T-helper 2 cell treated with Interferon-gamma antibody and Interleukin-4, amounts not matched to agents 5 μg/mL and 100 μg/mL, for 36 hours (primary cell): Measurements from ENCODE around the gene ST6GALNAC2.

Source experiments
- DNase-seq: peaks from one replicate; pipeline ENCODE4 v3.0.0; 2021; ENCODE audit warnings: low spot score
- H3K27ac Mint-ChIP-seq: one replicate; pipeline ENCODE4 v1.8.0; 2021; ENCODE audit warnings: mild to moderate bottlenecking, mixed read lengths
- H3K27me3 Mint-ChIP-seq: one replicate; pipeline ENCODE4 v1.8.0; 2021; ENCODE audit warnings: low read depth, mixed read lengths
- H3K36me3 Mint-ChIP-seq: one replicate; pipeline ENCODE4 v1.8.0; 2021; ENCODE audit warnings: low read depth, mixed read lengths
- H3K4me1 Mint-ChIP-seq: one replicate; pipeline ENCODE4 v1.8.0; 2021; ENCODE audit warnings: low read depth, mixed read lengths
- H3K4me3 Mint-ChIP-seq: one replicate; pipeline ENCODE4 v1.8.0; 2022; ENCODE audit warnings: mild to moderate bottlenecking, moderate library complexity, mixed read lengths
- H3K9me3 Mint-ChIP-seq: one replicate; pipeline ENCODE4 v1.8.0; 2021; ENCODE audit warnings: mixed read lengths

The ST6GALNAC2 gene

GRCh38 chr17:76586741-76587487 is 1.3 kb upstream of the ST6GALNAC2 start:
- Mint-ChIP-seq H3K4me1 (no peaks in the 10 kb centered on the region), H3K27ac (no peak overlapping the region), H3K9me3 (no peaks in the 10 kb centered on the region), H3K36me3 (no peaks in the 10 kb centered on the region), H3K27me3 (peaks cover 73% of the 10 kb centered on the region), H3K4me3 (no peak overlapping the region)
- DNase-seq: no peak

DNA sequence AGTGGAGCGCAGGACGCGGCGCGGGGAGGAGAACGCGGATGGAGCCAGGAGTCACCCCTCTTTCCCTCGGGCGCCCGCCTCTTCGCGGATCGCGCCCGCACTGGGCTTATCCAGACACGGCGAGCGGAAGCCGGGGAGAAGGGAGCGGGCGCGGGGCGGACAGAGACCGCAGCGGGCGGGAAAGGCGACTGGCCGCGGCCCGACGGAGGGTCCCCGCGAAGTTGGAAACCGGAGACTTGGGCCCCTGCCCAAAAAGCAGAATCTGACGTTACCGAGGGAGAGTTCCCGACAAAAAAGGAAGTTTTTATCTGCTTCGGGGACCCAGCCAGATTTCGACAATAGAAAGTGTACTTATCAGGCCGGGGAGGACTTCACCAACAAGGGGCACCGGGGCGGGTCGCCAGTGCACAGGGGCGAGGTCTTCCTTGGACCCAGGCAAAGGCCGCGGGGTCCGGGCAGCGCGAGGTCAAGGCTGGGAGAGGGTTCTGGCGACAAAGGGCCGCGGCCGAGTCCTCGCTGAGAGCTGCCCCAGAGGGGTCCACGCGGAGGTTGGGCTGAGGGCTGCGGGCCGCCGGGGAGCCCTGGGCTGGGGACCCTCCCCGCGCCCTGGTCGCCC is 519 bp downstream of the ST6GALNAC2 start:
- H3K4me1 Mint-ChIP-seq: no peaks in the 10 kb centered on the region

GRCh38 chr17:76584427-76585032 is 1.1 kb downstream of the ST6GALNAC2 start:
- Mint-ChIP-seq H3K4me1 (peaks cover 4% of the 10 kb centered on the region), H3K36me3 (no peaks in the 10 kb centered on the region), H3K27ac (no peak overlapping the region), H3K4me3 (peak overlapping the region; percentile 63), H3K27me3 (peaks cover 64% of the 10 kb centered on the region), H3K9me3 (no peaks in the 10 kb centered on the region)
- DNase-seq: no peak

More for the DNA sequence above, 519 bp downstream of the ST6GALNAC2 start:
- no peaks in the 10 kb centered on the region for H3K36me3 Mint-ChIP-seq
- H3K27me3 Mint-ChIP-seq: peaks cover 70% of the 10 kb centered on the region
- no peak for DNase-seq
- H3K27ac Mint-ChIP-seq: no peak overlapping the region
- no peaks in the 10 kb centered on the region for H3K9me3 Mint-ChIP-seq
- H3K4me3 Mint-ChIP-seq: peak overlapping the region; percentile 63

- Mint-ChIP-seq H3K27me3 (peaks cover 48% of the 10 kb centered on the region), H3K36me3 (no peaks in the 10 kb centered on the region), H3K27ac (no peak overlapping the region), H3K4me3 (no peak overlapping the region), H3K4me1 (peaks cover 6% of the 10 kb centered on the region), H3K9me3 (no peaks in the 10 kb centered on the region)
- DNase-seq: no peak
Observed at GRCh38 chr17:76582660-76583059, 3.0 kb downstream of the ST6GALNAC2 start.

GRCh38 chr17:76581515-76581914 is 4.1 kb downstream of the ST6GALNAC2 start:
- no peak overlapping the region for H3K4me3 Mint-ChIP-seq
- H3K36me3 Mint-ChIP-seq: no peaks in the 10 kb centered on the region
- DNase-seq: no peak
- peaks cover 37% of the 10 kb centered on the region for H3K27me3 Mint-ChIP-seq
- H3K27ac Mint-ChIP-seq: no peak overlapping the region
- peaks cover 6% of the 10 kb centered on the region for H3K4me1 Mint-ChIP-seq
- H3K9me3 Mint-ChIP-seq: no peaks in the 10 kb centered on the region

GRCh38 chr17:76579281-76579680 is 6.4 kb downstream of the ST6GALNAC2 start:
- H3K36me3 Mint-ChIP-seq: no peaks in the 10 kb centered on the region

GRCh38 chr17:76578376-76578775 is 7.3 kb downstream of the ST6GALNAC2 start:
- Mint-ChIP-seq H3K27me3 (peaks cover 13% of the 10 kb centered on the region), H3K4me3 (no peak overlapping the region), H3K36me3 (no peaks in the 10 kb centered on the region), H3K9me3 (no peaks in the 10 kb centered on the region), H3K27ac (no peak overlapping the region), H3K4me1 (peaks cover 6% of the 10 kb centered on the region)
- DNase-seq: no peak

More at GRCh38 chr17:76579281-76579680, 6.4 kb downstream of the ST6GALNAC2 start:
- Mint-ChIP-seq H3K4me1 (peaks cover 6% of the 10 kb centered on the region), H3K4me3 (no peak overlapping the region), H3K27me3 (peaks cover 22% of the 10 kb centered on the region), H3K9me3 (no peaks in the 10 kb centered on the region), H3K27ac (no peak overlapping the region)
- DNase-seq: no peak

DNA sequence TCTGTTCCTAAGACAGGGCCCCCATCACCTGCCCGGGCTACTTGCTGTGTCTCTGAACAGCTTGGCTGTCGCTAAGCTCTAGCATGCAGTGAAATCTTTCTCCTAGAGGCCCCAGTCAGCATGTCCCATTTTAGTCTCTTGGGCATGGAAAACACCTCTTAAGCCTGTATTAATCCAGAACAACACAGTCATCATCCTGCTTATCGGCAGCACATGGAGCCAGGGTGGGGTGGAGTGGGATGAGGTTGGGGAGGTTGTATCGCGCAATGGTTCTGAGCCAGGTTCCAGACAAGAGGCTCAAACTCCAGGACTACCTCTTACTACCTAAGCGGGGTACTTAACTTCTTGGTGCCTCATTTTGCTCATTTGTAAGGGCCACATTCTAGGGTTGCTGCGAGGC is 7.8 kb downstream of the ST6GALNAC2 start:
- H3K36me3 Mint-ChIP-seq: no peaks in the 10 kb centered on the region
- H3K27me3 Mint-ChIP-seq: peaks cover 9% of the 10 kb centered on the region
- peaks cover 6% of the 10 kb centered on the region for H3K4me1 Mint-ChIP-seq
- no peak for DNase-seq
- H3K27ac Mint-ChIP-seq: no peak overlapping the region
- no peaks in the 10 kb centered on the region for H3K9me3 Mint-ChIP-seq
- H3K4me3 Mint-ChIP-seq: no peak overlapping the region

GRCh38 chr17:76576189-76576588 is 9.5 kb downstream of the ST6GALNAC2 start:
- no peaks in the 10 kb centered on the region for H3K36me3 Mint-ChIP-seq
- H3K27me3 Mint-ChIP-seq: no peaks in the 10 kb centered on the region
- no peak overlapping the region for H3K27ac Mint-ChIP-seq
- peaks cover 6% of the 10 kb centered on the region for H3K4me1 Mint-ChIP-seq
- DNase-seq: no peak
- no peak overlapping the region for H3K4me3 Mint-ChIP-seq
- H3K9me3 Mint-ChIP-seq: no peaks in the 10 kb centered on the region

DNA sequence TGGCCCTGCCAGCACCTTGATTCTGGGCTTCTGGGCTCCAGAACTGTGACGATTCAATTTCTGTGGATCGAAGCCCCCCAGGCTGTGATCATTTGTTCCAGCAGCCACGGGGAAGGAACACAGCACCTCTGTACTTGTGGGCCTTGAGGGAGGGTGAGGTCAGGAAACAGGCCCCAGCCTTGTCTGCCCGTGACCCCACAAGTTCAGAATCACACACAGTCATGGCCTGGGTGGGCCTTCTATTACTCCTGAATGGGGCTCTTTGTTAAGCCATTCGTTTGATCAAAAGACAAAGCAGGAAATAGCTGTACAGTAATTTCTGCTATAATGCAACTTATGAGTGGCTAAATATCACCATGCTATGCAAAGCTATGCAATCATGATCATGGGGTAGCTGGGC is 10.1 kb downstream of the ST6GALNAC2 start:
- Mint-ChIP-seq H3K36me3 (no peaks in the 10 kb centered on the region), H3K27me3 (no peaks in the 10 kb centered on the region), H3K4me1 (peaks cover 6% of the 10 kb centered on the region), H3K4me3 (no peak overlapping the region), H3K27ac (no peak overlapping the region), H3K9me3 (no peaks in the 10 kb centered on the region)
- DNase-seq: no peak

GRCh38 chr17:76574166-76574565 is 11.5 kb downstream of the ST6GALNAC2 start:
- DNase-seq: no peak
- H3K27me3 Mint-ChIP-seq: no peaks in the 10 kb centered on the region
- H3K4me3 Mint-ChIP-seq: no peak overlapping the region
- no peak overlapping the region for H3K27ac Mint-ChIP-seq
- no peaks in the 10 kb centered on the region for H3K36me3 Mint-ChIP-seq
- no peaks in the 10 kb centered on the region for H3K4me1 Mint-ChIP-seq
- H3K9me3 Mint-ChIP-seq: no peaks in the 10 kb centered on the region

DNA sequence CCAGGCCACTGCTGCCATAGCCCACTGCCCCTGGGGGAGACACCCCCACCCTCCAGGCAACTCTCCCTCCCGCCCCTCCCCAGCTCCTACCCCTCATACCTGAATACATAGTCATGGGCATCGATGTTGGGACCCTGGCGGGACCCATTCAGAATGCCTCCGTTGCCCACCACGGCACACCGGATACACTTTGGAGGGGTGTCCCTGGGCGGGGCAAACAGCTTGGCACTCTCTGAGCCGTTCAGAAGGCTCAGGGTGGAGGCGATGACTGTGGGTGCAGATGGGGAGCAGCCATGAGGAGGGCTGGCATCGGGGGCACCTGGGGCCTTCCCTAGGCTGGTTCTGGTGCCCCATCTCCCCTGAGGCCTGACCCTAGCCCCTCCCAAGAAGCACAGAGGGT is 12.6 kb downstream of the ST6GALNAC2 start:
- H3K27me3 Mint-ChIP-seq: no peaks in the 10 kb centered on the region
- H3K4me3 Mint-ChIP-seq: no peak overlapping the region
- no peak for DNase-seq
- H3K27ac Mint-ChIP-seq: no peak overlapping the region
- H3K9me3 Mint-ChIP-seq: no peaks in the 10 kb centered on the region
- peaks cover 4% of the 10 kb centered on the region for H3K4me1 Mint-ChIP-seq
- H3K36me3 Mint-ChIP-seq: no peaks in the 10 kb centered on the region

- H3K4me1 Mint-ChIP-seq: peaks cover 4% of the 10 kb centered on the region
- H3K27ac Mint-ChIP-seq: no peak overlapping the region
- no peaks in the 10 kb centered on the region for H3K27me3 Mint-ChIP-seq
- H3K36me3 Mint-ChIP-seq: no peaks in the 10 kb centered on the region
- H3K4me3 Mint-ChIP-seq: no peak overlapping the region
- no peak for DNase-seq
- H3K9me3 Mint-ChIP-seq: no peaks in the 10 kb centered on the region
Observed at GRCh38 chr17:76572201-76572910, 13.3 kb downstream of the ST6GALNAC2 start.
